Heart left ventricle (tissue), 16 donors: ENCODE data around the gene HSF2BP. TPM values are rescaled to one million over a fixed set of nuclear protein-coding genes. Genes with fewer than 3 reads are reported as not detected.

Source experiments
- ATAC-seq, 4 donors: fragments of 200-7000 bp; cut with Tn5 transposase; one replicate each; pipeline ENCODE4 v1.9.1; 2020 to 2022; ENCODE audit warnings: moderate library complexity in 4 of 4, mild to moderate bottlenecking in 3 of 4, moderate number of reproducible peaks in 1 of 4
- DNase-seq, 5 donors: peaks; one replicate each; pipeline ENCODE4 v3.0.0-alpha.2; 2020
- H3K27ac ChIP-seq, 12 donors: fragments of 200-600 bp; sonication (generic) in 4 of 12; one replicate each; pipeline versions ENCODE4 v1.5.0 to v1.8.0; 2016 to 2022; ENCODE audit warnings: mild to moderate bottlenecking in 2 of 12
- H3K27me3 ChIP-seq, 9 donors: fragments of 200-600 bp; sonication (generic) in 2 of 9; one replicate each; pipeline versions ENCODE4 v1.5.1 to v1.8.0; 2016 to 2022; ENCODE audit warnings: mild to moderate bottlenecking in 3 of 9
- H3K36me3 ChIP-seq, 9 donors: fragments of 200-600 bp; sonication (generic) in 2 of 9; one replicate each; pipeline versions ENCODE4 v1.5.0 to v1.8.0; 2018 to 2022; ENCODE audit warnings: mild to moderate bottlenecking in 2 of 9
- H3K4me1 ChIP-seq, 12 donors: fragments of 200-600 bp; sonication (generic) in 4 of 12; one replicate each; pipeline versions ENCODE4 v1.5.0 to v1.8.0; 2016 to 2022; ENCODE audit warnings: mild to moderate bottlenecking in 3 of 12
- H3K4me3 ChIP-seq, 12 donors: fragments of 200-600 bp; sonication (generic) in 4 of 12; one replicate each; pipeline versions ENCODE4 v1.5.0 to v1.8.0; 2017 to 2022; ENCODE audit warnings: mild to moderate bottlenecking in 9 of 12, moderate library complexity in 4 of 12
- H3K9me3 ChIP-seq, 12 donors: fragments of 200-600 bp; sonication (generic) in 4 of 12; one replicate each; pipeline versions ENCODE4 v1.5.0 to v1.8.0; 2016 to 2022; ENCODE audit warnings: mild to moderate bottlenecking in 1 of 12
- CTCF ChIP-seq, 12 donors: fragments of 200-600 bp; sonication (generic) in 4 of 12; IDR thresholded peaks; one replicate each; pipeline versions ENCODE4 v1.5.0 to v1.8.0; 2018 to 2022; ENCODE audit warnings: antibody characterized with exemption in 12 of 12, mild to moderate bottlenecking in 5 of 12
- POLR2A ChIP-seq, 2 donors: fragments of 450-650 bp; IDR thresholded peaks; one replicate each; pipeline ENCODE4 v1.6.1; 2017; ENCODE audit warnings: antibody characterized with exemption in 2 of 2, mild to moderate bottlenecking in 2 of 2, moderate library complexity in 2 of 2
- WGBS, 4 donors: extraction: QIAGEN DNeasy Blood & Tissue Kit in 2 of 4; methylation state at CpG; one replicate each; pipeline versions ENCODE4 v1.1.5 to v1.1.7; 2013 to 2018; 5-methylcytosine and 5-hydroxymethylcytosine counted together
- intact Hi-C, 10 donors: fragments of 100-400 bp; cut with DNase I; formaldehyde crosslinking; loops; one replicate each; pipeline versions ENCODE4 v1.11.1 to v1.14.2; 2022
- polyA plus RNA-seq, 2 donors: library from polyadenylated mRNA; stranded (reverse); fragments of 200-250 nt; gene quantifications; one replicate each; pipeline ENCODE4 v1.2.3, GENCODE V29; 2013
- total RNA-seq, 9 donors: library from RNA; depleted of rRNA in 2 of 9; stranded (reverse); fragments of >200 nt in 2 of 9; fragmentation: NEBNext Ultra II Directional in 3 of 9; extraction: Animal tissue kit (Norgen Biotek cat#: 25700) in 3 of 9; gene quantifications; one replicate each; pipeline versions ENCODE4 v1.1.0 to v1.2.4, GENCODE V29; 2016 to 2023
- donor health status: ischemic (EF 13 %, LVEDD 7.1; RV severe dilation, severe dysfunction).
- donor health status: healthy with polysubstance abuse.
- donor health status: DM: no; HTN: yes; CAD: no.
- donor health status: DM: no; HTN: no; CAD: no.
- donor health status: ischemic (EF 25% LVEDD 6.9; RV normal size, moderate dysfunction).
- donor health status: ischemic (EF 25% LVEDD 5.7; RV mildly dilated, moderate dysfunction).
- donor health status: healthy.
- donor health status: DM: yes; HTN: yes; CAD: no.
- donor health status: ischemic (EF 35%, LVEDD 5.7; RV mildly dilated, moderate dysfunction).
- donor health status: nonischemic (EF 11% LVEDD 7.7; RV severe dilation, severe dysfunction).
- donor health status: DM: yes; HTN: yes; CAD: no.
- donor health status: PGD.
- donor health status: ischemic (EF 29% LVEDD 5.4; RV normal size, mild dysfunction).
- donor health status: nonischemic (EF 23%, LVEDD 6.1; RV moderate dilation, normal function).

HSF2BP gene
- total and polyA plus RNA-seq, 11 donors: 0.08 to 0.32 (median 0.19) TPM; not detected in 8

- ATAC-seq (no peak), DNase-seq (no peak)
- Histone ChIP-seq H3K27ac (peak overlapping the region in 1 of 12 donors; percentile 4), H3K4me3 (no peak overlapping the region), H3K27me3 (no peaks in the 10 kb centered on the region), H3K36me3 (no peaks in the 10 kb centered on the region), H3K4me1 (peaks cover 0 to 23% (median 10%) of the 10 kb centered on the region in 12 donors), H3K9me3 (no peaks in the 10 kb centered on the region)
- WGBS, 4 donors: 80 to 85% (median 84%) methylated on average over 6 of the region's 6 CpGs
- intact Hi-C loops: loop anchor here in 2 of 10 donors (5.0 to 10.0 kb wide), 4 partner anchors 32 to 730 kb away; no protein-coding TSS in a partner anchor
- TF ChIP-seq POLR2A (IDR thresholded peaks at IDR 0.05) (no peak), CTCF (IDR thresholded peaks at IDR 0.05) (no peak)
Observed at GRCh38 chr21:43644609-43645008, 14.7 kb downstream of the HSF2BP start.

- H3K9me3 ChIP-seq: no peaks in the 10 kb centered on the region
- H3K27me3 ChIP-seq: no peaks in the 10 kb centered on the region
- no peak overlapping the region for H3K27ac ChIP-seq
- intact Hi-C loops: loop anchor here in 2 of 10 donors (10.0 kb wide), 2 partner anchors 309 to 729 kb away; no protein-coding TSS in a partner anchor
- 89 to 95% (median 92%) methylated on average over 4 of the region's 4 CpGs for whole genome bisulfite sequencing, 4 donors
- H3K4me1 ChIP-seq: peaks cover 0 to 23% (median 10%) of the 10 kb centered on the region in 12 donors
- TF ChIP-seq CTCF (IDR thresholded peaks at IDR 0.05): no peak
- no peak for TF ChIP-seq POLR2A (IDR thresholded peaks at IDR 0.05)
- ATAC-seq (no peak), DNase-seq (no peak)
- no peak overlapping the region for H3K4me3 ChIP-seq
- H3K36me3 ChIP-seq: no peaks in the 10 kb centered on the region
Observed at GRCh38 chr21:43644071-43644470, 15.2 kb downstream of the HSF2BP start.

GRCh38 chr21:43643193-43643592 lies 16.1 kb downstream of the HSF2BP start:
- H3K9me3 ChIP-seq: no peaks in the 10 kb centered on the region
- peaks cover 0 to 23% (median 10%) of the 10 kb centered on the region in 12 donors for H3K4me1 ChIP-seq
- WGBS, 4 donors: 89 to 95% (median 91%) methylated on average over 4 of the region's 4 CpGs
- H3K4me3 ChIP-seq: no peak overlapping the region
- ATAC-seq (no peak), DNase-seq (no peak)
- H3K27ac ChIP-seq: no peak overlapping the region
- no peaks in the 10 kb centered on the region for H3K27me3 ChIP-seq
- H3K36me3 ChIP-seq: no peaks in the 10 kb centered on the region
- intact Hi-C loops: loop anchor here in 2 of 10 donors (10.0 kb wide), 2 partner anchors 308 to 728 kb away; no protein-coding TSS in a partner anchor
- TF ChIP-seq POLR2A (IDR thresholded peaks at IDR 0.05): no peak
- TF ChIP-seq CTCF (IDR thresholded peaks at IDR 0.05): no peak

GRCh38 chr21:43640400-43640799 lies 18.9 kb downstream of the HSF2BP start:
- ATAC-seq: no peak
- WGBS, 4 donors: 78 to 89% (median 83%) methylated on average over 3 of the region's 3 CpGs
- intact Hi-C loops: loop anchor here in 2 of 10 donors (10.0 kb wide), 2 partner anchors 306 to 726 kb away; no protein-coding TSS in a partner anchor

More at GRCh38 chr21:43640400-43640799, 18.9 kb downstream of the HSF2BP start:
- H3K36me3 ChIP-seq: no peaks in the 10 kb centered on the region
- H3K4me1 ChIP-seq: peaks cover 0 to 10% (median under 1%) of the 10 kb centered on the region in 12 donors
- H3K9me3 ChIP-seq: no peaks in the 10 kb centered on the region
- H3K27me3 ChIP-seq: no peaks in the 10 kb centered on the region
- no peak for DNase-seq
- H3K27ac ChIP-seq: no peak overlapping the region
- no peak overlapping the region for H3K4me3 ChIP-seq
- TF ChIP-seq POLR2A (IDR thresholded peaks at IDR 0.05) (no peak), CTCF (IDR thresholded peaks at IDR 0.05) (no peak)
